HEK293 (cell line): ENCODE measurements around the gene CHCHD5.

Experiments
- CTCF ChIA-PET: fragments of 350-600 bp; formaldehyde crosslinking; extraction: SDS; loops from one replicate; lab custom pipeline; 2021; ENCODE audit warnings: antibody characterized with exemption; lab: Yijun Ruan, JAX
- POLR2A ChIA-PET: fragments of 300-600 bp; formaldehyde crosslinking; extraction: SDS; loops from one replicate; lab custom pipeline; 2020; ENCODE audit warnings: antibody characterized with exemption, inconsistent platforms; lab: Yijun Ruan, JAX
- H3K27ac ChIP-seq: fragments of 200-500 bp; sonication (Bioruptor generic); 2 replicates; pipeline ENCODE4 v1.5.1; 2014; ENCODE audit warnings: low read depth, low read length, control low read depth, inconsistent platforms; ENCODE audit errors: extremely low read depth
- H3K36me3 ChIP-seq, 2 experiments: fragments of 200-500 bp in 1 of 2; sonication (Bioruptor generic) in 1 of 2; 1 replicate in 1 of 2; 2 replicates in 1 of 2; pipeline ENCODE4 v1.5.1; 2014 to 2017; ENCODE audit warnings: inconsistent platforms in 2 of 2, low read length in 2 of 2; ENCODE audit not compliant: control insufficient read depth in 2 of 2, insufficient read depth in 1 of 2
- H3K4me1 ChIP-seq: fragments of 200-500 bp; sonication (Bioruptor generic); 2 replicates; pipeline ENCODE4 v1.5.1; 2014; ENCODE audit warnings: mild to moderate bottlenecking, low read length, inconsistent platforms; ENCODE audit not compliant: control insufficient read depth, insufficient read depth
- H3K4me3 ChIP-seq: 2 replicates; pipeline ENCODE4 v1.5.1; 2011; ENCODE audit warnings: low read depth, mild to moderate bottlenecking, control low read depth, low read length, moderate library complexity
- H3K9me3 ChIP-seq: fragments of 200-500 bp; sonication (Bioruptor generic); 2 replicates; pipeline ENCODE4 v1.5.1; 2014; ENCODE audit warnings: low read depth, low read length, inconsistent platforms; ENCODE audit not compliant: control insufficient read depth, insufficient read depth
- HIC1 ChIP-seq: fragments of 450-650 bp; formaldehyde crosslinking; IDR thresholded peaks from 2 replicates; pipeline ENCODE4 v1.5.1; 2016; ENCODE audit warnings: missing biosample characterization, missing genetic modification characterization
- INSM2 ChIP-seq: fragments of 450-650 bp; formaldehyde crosslinking; IDR thresholded peaks from 2 replicates; pipeline ENCODE4 v1.5.1; 2016; ENCODE audit warnings: missing biosample characterization, missing genetic modification characterization
- KLF17 ChIP-seq: fragments of 450-650 bp; formaldehyde crosslinking; IDR thresholded peaks from 2 replicates; pipeline ENCODE4 v1.5.1; 2016; ENCODE audit warnings: missing biosample characterization, missing genetic modification characterization
- MYNN ChIP-seq: fragments of 450-650 bp; formaldehyde crosslinking; IDR thresholded peaks from 2 replicates; pipeline ENCODE4 v1.5.1; 2016; ENCODE audit warnings: missing biosample characterization, missing genetic modification characterization, borderline replicate concordance
- REPIN1 ChIP-seq: fragments of 450-650 bp; formaldehyde crosslinking; IDR thresholded peaks from 2 replicates; pipeline ENCODE4 v1.5.1; 2017; ENCODE audit warnings: missing biosample characterization, missing genetic modification characterization, low read depth
- ZBTB20 ChIP-seq: fragments of 450-650 bp; formaldehyde crosslinking; IDR thresholded peaks from 2 replicates; pipeline ENCODE4 v1.5.1; 2016; ENCODE audit warnings: missing biosample characterization, missing genetic modification characterization
- ZNF112 ChIP-seq: fragments of 450-650 bp; formaldehyde crosslinking; IDR thresholded peaks from 2 replicates; pipeline ENCODE4 v1.5.0; 2017; ENCODE audit warnings: missing biosample characterization, missing genetic modification characterization
- ZNF146 ChIP-seq: fragments of 450-650 bp; formaldehyde crosslinking; IDR thresholded peaks from 2 replicates; pipeline ENCODE4 v1.5.1; 2016; ENCODE audit warnings: missing biosample characterization, missing genetic modification characterization
- ZNF248 ChIP-seq: fragments of 450-650 bp; formaldehyde crosslinking; IDR thresholded peaks from 2 replicates; pipeline ENCODE4 v1.5.1; 2017; ENCODE audit warnings: missing biosample characterization, missing genetic modification characterization
- ZNF274 ChIP-seq, 2 experiments: fragments of 200-500 bp in 1 of 2; fragments of 450-650 bp in 1 of 2; sonication (Bioruptor generic) in 1 of 2; formaldehyde crosslinking in 1 of 2; IDR thresholded peaks; 2 replicates each; pipeline versions ENCODE4 v1.5.1 to v1.6.1; 2014 to 2016; ENCODE audit warnings: borderline replicate concordance in 1 of 2, inconsistent platforms in 1 of 2, low read length in 1 of 2, missing biosample characterization in 1 of 2, missing genetic modification characterization in 1 of 2
- ZNF280C ChIP-seq: fragments of 450-650 bp; formaldehyde crosslinking; IDR thresholded peaks from 2 replicates; pipeline ENCODE4 v1.5.1; 2016; ENCODE audit warnings: missing biosample characterization, missing genetic modification characterization
- ZNF37A ChIP-seq: fragments of 450-650 bp; IDR thresholded peaks from 2 replicates; pipeline ENCODE4 v1.5.1; 2018; ENCODE audit warnings: missing biosample characterization, missing genetic modification characterization
- ZNF521 ChIP-seq: fragments of 450-650 bp; formaldehyde crosslinking; IDR thresholded peaks from 2 replicates; pipeline ENCODE4 v1.5.1; 2017; ENCODE audit warnings: missing biosample characterization, mild to moderate bottlenecking, missing genetic modification characterization
- ZNF645 ChIP-seq: fragments of 450-650 bp; formaldehyde crosslinking; IDR thresholded peaks from 2 replicates; pipeline ENCODE4; 2016; ENCODE audit warnings: missing biosample characterization, missing genetic modification characterization
- ZNF664 ChIP-seq: fragments of 450-650 bp; formaldehyde crosslinking; IDR thresholded peaks from 2 replicates; pipeline ENCODE4 v1.5.1; 2016; ENCODE audit warnings: missing biosample characterization, missing genetic modification characterization
- ZSCAN23 ChIP-seq: fragments of 450-650 bp; formaldehyde crosslinking; IDR thresholded peaks from 2 replicates; pipeline ENCODE4 v1.5.1; 2016; ENCODE audit warnings: missing biosample characterization, missing genetic modification characterization
- TF ChIP-seq, protein P1 (sequence below): fragments of 450-650 bp; formaldehyde crosslinking; conservative IDR thresholded peaks from 2 replicates; pipeline ENCODE4 v1.5.1; 2016; ENCODE audit warnings: low read depth, missing biosample characterization, missing genetic modification characterization

The CHCHD5 gene

DNA sequence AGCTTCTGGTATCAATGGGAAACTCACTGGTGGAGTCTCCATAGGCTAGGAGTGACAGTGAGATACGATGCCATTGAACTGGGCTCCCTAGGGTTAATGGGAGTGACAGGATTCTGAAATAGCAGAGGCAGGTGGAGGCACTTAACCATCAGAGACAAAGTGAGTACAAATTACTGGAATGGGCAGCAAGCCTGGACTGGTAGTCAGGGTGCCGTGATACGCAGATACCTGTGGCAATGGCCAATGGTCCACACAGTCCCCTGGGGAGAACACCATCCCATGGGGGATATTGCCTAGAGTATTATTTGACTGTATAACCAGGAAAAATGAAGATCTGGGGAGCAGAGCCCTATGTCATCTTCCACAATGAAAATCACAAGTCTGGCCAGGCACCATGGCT lies 17.3 kb downstream of the CHCHD5 start:
- no peaks in the 10 kb centered on the region for H3K36me3 ChIP-seq
- no peaks in the 10 kb centered on the region for H3K9me3 ChIP-seq
- POLR2A ChIA-PET: interaction anchor here (0.5 kb wide), 1 partner anchor 22 kb away, joined by 6 read pairs; no protein-coding TSS in a partner anchor

GRCh38 chr2:112602917-112603316 lies 18.5 kb downstream of the CHCHD5 start:
- Histone ChIP-seq H3K4me3 (no peak overlapping the region), H3K4me1 (no peaks in the 10 kb centered on the region), H3K36me3 (no peaks in the 10 kb centered on the region), H3K9me3 (no peaks in the 10 kb centered on the region), H3K27ac (no peak overlapping the region)
- POLR2A ChIA-PET: no interaction called here
- CTCF ChIA-PET: interaction anchor here (0.6 to 1.2 kb wide), 4 partner anchors 8 to 125 kb away, joined by 3 to 5 read pairs (median 4); no protein-coding TSS in a partner anchor
- TF ChIP-seq ZNF248: no peak
- no peak for TF ChIP-seq ZNF146 (tag by site-specific recombination)
- TF ChIP-seq ZNF274 (IDR thresholded peaks at IDR 0.05; ENCODE audit: low read length): no peak
- no peak for TF ChIP-seq ZNF274 (tag by site-specific recombination; IDR thresholded peaks at IDR 0.05; ENCODE audit: borderline replicate concordance)
- no peak for TF ChIP-seq INSM2
- no peak for TF ChIP-seq MYNN (tag by site-specific recombination)
- no peak for TF ChIP-seq ZBTB20 (tag by site-specific recombination)
- no peak for TF ChIP-seq ZNF664 (tag by site-specific recombination)
- no peak for TF ChIP-seq ZNF521 (tag by site-specific recombination)
- TF ChIP-seq, protein P1, sequence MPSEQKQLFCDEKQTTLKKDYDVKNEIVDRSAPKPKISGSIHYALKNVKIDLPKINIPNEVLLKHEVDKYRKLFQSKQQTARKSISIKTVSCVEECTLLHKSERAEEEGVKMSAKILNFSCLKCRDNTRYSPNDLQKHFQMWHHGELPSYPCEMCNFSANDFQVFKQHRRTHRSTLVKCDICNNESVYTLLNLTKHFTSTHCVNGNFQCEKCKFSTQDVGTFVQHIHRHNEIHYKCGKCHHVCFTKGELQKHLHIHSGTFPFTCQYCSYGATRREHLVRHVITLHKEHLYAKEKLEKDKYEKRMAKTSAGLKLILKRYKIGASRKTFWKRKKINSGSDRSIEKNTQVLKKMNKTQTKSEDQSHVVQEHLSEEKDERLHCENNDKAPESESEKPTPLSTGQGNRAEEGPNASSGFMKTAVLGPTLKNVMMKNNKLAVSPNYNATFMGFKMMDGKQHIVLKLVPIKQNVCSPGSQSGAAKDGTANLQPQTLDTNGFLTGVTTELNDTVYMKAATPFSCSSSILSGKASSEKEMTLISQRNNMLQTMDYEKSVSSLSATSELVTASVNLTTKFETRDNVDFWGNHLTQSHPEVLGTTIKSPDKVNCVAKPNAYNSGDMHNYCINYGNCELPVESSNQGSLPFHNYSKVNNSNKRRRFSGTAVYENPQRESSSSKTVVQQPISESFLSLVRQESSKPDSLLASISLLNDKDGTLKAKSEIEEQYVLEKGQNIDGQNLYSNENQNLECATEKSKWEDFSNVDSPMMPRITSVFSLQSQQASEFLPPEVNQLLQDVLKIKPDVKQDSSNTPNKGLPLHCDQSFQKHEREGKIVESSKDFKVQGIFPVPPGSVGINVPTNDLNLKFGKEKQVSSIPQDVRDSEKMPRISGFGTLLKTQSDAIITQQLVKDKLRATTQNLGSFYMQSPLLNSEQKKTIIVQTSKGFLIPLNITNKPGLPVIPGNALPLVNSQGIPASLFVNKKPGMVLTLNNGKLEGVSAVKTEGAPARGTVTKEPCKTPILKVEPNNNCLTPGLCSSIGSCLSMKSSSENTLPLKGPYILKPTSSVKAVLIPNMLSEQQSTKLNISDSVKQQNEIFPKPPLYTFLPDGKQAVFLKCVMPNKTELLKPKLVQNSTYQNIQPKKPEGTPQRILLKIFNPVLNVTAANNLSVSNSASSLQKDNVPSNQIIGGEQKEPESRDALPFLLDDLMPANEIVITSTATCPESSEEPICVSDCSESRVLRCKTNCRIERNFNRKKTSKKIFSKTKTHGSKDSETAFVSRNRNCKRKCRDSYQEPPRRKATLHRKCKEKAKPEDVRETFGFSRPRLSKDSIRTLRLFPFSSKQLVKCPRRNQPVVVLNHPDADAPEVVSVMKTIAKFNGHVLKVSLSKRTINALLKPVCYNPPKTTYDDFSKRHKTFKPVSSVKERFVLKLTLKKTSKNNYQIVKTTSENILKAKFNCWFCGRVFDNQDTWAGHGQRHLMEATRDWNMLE: no peak
- TF ChIP-seq REPIN1: no peak
- no peak for TF ChIP-seq ZNF280C

More for the DNA sequence above, 17.3 kb downstream of the CHCHD5 start:
- H3K27ac ChIP-seq: no peak overlapping the region
- H3K4me3 ChIP-seq: no peak overlapping the region
- TF ChIP-seq ZSCAN23 (tag by site-specific recombination) (no peak), HIC1 (tag by site-specific recombination) (no peak), KLF17 (tag by site-specific recombination) (no peak), ZNF37A (tag by site-specific recombination) (no peak), ZNF645 (tag by site-specific recombination) (no peak), ZNF112 (tag by site-specific recombination) (no peak)
- no peaks in the 10 kb centered on the region for H3K4me1 ChIP-seq
- CTCF ChIA-PET: interaction anchor here (1.2 to 6.4 kb wide), 3 partner anchors 16 to 339 kb away, joined by 3 to 103 read pairs (median 7); no protein-coding TSS in a partner anchor
